GM21367 (cell line): ENCODE measurements around the gene CD40.
"Not testable (repeated sequence)": the region's sequence is repeated elsewhere in the genome, so short reads cannot be mapped to it uniquely, and the experiment has no call there.

Experiments
- ATAC-seq: cut with Tn5 transposase; IDR thresholded peaks from one replicate; pipeline ENCODE4 v1.9.1; 2021; ENCODE audit not compliant: unreplicated experiment

CD40 gene

DNA sequence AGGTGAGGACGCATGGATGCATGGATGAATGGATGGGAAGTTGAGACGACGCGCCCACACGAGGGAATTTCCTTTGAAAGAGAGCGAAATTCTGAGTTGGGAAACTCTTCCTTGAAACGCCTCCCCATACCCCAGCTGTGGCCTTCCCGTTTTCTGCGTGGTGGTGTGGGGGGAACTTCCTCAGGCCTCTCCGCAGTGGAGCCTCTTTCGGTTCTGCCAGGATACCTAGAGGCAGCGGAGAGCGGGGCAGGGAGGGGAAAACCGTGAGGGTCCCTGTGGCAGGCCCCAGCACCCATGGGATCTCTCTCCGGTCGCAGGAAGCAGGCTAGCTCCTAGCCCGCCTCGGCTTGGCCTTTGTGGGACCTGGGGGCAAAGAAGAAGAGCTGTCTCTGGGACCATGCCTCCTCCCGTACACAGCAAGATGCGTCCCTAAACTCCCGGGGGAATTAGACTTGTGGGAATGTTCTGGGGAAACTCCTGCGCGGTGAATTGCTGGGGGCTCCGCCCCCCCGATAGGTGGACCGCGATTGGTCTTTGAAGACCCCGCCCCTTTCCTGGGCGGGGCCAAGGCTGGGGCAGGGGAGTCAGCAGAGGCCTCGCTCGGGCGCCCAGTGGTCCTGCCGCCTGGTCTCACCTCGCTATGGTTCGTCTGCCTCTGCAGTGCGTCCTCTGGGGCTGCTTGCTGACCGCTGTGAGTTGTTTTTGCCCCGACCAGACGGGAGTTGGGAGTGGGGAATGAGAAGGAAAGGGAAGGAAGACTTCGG, at the start of gene CD40:
Gene CD40 (plus strand): TSS at position 611 of the 764 bp plus-strand sequence. CDS start 30 bp downstream, at position 641.
- peak; percentile 72 for ATAC-seq

DNA sequence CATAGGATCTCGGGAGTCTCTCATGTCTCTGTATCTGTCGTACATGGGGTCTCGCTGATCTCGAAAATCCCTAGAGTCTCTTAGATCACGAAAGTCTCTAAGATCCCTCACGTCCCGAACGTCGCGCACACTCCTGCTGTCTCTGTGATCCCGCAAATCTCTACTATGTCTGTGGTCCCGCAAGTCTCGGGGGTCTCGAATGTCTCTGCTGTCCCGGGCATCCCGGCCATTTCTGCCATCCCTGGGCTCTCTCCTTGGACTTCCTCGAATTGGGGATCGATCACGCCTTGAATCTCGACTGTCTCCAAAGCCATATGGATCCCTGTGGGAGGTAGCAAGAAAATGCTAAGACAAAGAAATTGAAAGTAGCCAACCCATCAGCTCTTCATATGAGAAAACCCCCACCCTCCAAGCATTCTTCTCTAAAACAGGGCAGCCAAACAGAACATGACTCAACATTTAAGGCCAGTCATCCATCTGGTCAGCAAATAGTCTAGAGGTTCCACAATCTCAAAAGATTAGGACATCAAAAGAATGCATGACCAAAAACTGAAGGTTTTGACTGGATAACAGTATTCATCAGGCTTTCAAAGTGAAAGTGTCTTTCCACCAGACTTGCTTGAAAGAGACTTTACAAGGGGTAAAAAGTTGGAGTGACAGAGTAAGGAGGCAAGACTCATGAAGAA, 47.8 kb upstream of the CD40 start:
- no peak for ATAC-seq

DNA sequence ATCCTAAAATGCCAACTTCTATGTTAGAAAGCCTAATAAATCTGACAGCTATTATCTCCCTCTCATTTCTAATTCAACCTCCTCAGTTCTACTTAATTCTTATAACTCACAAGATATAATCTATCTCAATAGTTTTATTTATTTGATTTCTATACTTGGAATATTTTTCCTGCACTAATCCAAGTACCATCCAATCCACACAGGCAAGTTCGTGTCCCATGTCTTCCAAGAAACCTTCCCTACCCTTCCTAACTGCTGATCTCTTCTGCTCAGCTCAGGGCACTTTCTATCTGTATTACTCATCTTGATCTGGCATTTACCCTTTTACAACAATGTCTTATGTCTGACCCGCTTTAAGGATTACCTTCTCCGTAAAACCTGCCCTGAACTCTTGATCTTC, 46.5 kb upstream of the CD40 start:
- ATAC-seq, result no peak

DNA sequence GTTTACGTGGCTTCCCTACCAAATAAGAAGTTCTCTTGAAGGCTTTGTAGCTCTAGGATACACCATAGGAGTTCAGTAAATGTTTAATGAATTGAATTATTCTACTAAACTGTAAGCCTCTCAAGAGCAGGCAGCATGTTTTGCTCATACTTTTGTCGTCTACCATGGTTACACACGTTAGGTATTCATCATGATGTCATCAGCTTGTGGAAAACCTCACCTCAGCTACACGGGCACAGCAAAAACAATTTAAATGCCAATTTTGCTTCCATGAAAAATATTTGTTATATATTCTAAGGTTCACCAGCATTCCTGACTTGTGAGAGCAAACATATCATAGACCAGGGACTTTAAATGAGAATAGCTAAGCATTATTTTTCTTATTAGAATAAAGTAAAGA, 45.1 kb upstream of the CD40 start:
- no peak for ATAC-seq

DNA sequence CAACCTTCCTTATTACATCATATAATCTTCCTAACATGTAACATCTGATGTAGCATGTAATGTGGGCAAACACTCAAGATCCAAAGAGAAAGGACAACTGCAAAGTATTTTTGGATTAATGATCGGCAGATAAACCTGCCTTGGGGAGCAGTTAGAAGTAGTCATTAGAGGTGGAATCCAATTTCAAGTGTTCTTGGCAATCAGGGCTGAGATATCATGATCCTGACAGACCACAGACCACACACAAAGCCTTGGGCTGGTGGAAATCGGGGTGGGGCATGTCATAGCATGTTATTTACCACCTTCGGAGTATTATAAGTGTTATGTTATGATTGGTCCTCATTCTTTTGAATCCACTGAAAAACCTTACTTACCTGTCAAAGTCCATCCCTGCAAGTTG, 44.7 kb upstream of the CD40 start:
- no peak for ATAC-seq

DNA sequence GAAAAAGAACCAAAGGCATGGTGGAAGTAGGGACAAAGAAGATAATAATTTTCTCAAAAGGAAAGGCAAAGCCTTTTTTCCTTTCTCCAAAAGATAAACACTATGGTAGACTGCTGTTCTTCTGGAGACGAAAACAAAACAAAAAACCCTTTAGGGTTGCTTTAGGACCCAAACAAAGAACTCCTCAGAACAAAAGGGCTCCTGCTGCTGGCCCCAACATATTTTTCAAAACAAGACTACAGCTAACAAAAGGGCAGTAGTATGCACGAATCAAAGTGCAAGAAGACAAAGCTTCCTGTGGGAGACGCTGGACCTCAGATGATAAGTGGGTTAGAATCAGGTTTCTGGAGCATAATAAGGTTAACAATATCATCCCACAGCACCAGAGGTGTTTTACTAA, 44.1 kb upstream of the CD40 start:
- ATAC-seq, result no peak

DNA sequence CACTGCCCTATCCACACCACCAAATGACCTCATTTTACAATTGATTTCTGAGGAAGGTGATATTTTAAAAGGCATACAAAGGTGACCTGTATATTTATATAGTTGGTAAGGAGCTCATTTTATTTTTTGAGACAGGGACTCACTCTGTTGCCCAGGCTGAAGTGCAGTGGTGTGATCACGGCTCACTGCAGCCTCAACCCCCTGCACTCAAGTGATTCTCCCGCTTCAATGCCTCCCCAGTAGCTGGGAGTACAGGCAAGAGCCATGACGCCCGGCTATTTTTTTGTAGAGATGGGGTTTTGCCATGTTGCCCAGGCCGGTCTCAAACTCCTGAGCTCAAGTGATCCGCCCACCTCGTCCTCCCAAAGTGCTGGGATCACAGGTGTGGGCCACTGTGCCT, 41.3 kb upstream of the CD40 start:
- ATAC-seq, result no peak

DNA sequence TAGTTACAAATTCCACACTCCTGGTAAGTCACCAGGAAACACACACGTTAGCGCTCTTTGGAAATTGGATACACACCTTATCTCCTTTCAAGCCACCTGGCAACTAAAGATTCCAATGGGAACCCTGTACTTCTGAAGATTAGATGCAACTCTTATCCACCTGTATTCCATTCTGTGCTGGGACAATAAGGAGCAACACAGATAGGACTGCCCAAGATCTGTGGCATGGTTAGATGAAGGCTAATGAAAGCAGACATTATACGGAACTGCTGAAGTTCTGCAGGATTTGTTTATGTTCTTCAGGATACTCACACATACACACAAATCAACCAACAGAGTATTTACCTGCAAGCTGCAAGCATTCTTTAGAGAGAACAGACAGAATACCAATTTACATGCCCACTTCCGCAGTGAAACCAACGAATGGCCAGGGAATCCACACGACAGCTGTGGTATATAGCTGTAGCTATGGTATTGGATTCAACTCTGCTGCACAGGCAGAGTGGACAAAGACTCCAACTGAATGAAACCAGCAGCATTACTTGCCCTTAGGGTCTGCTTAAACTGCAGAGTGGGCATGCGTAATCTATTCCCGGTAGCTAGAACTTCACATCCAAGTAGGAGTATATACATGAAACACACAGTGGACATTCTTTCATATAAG, 40.3 kb upstream of the CD40 start:
- ATAC-seq, result no peak

DNA sequence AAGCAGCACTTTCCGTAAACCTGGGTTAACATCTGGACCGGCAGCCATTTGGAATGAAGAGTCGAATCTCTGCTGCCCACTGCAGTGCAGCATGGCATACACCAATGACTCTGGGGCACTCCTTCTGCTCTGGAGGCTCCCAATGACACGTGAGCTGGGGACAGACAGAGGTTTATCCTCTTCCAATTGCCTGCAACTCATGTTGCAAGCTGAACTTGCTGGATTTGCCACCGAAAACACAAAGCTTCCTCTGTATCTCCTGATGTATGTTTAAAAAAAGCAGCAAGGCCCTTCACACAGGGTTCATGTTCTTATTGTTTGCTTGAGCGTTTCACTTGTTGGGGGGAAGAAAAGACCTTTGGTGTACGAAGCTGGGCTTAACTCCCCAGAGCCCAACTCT, 39.2 kb upstream of the CD40 start:
- ATAC-seq, result no peak

DNA sequence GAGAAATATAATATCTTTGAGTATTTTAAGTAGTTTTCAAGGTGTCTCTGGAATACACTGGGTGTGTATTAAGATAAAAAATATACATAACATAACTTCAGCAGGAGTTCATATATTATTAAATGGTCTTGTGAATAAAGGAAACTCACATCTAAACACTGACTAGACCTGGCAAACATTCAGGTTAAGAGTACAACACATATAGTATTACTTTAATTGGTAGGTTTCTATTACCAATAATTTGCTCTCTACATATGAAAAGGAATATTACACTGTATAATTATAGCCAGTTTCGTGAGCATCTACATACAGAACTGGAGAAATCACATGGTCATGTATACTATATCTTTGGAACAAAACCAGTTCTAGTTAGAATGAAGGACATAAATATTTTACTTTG, 37.0 kb upstream of the CD40 start:
- no peak for ATAC-seq

DNA sequence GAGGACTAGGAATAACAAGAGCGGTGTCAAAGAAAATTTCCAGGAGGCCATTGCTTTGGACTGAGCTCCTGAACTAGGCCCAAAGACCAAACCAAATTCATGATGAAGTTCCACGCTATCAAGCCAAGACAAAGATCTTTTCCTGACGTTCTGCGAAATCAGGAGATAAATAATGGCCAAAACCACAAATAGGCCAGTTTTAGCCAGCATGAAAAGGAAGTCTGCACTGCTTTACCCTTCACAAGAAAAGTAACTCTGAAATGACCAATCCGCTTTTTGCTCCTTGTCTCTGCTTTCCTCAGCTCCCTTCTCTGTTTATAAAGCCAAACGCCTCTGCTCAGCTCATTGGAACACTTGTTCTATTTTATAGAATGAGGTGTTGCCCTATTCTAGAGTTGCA, 35.0 kb upstream of the CD40 start:
- ATAC-seq, result no peak

DNA sequence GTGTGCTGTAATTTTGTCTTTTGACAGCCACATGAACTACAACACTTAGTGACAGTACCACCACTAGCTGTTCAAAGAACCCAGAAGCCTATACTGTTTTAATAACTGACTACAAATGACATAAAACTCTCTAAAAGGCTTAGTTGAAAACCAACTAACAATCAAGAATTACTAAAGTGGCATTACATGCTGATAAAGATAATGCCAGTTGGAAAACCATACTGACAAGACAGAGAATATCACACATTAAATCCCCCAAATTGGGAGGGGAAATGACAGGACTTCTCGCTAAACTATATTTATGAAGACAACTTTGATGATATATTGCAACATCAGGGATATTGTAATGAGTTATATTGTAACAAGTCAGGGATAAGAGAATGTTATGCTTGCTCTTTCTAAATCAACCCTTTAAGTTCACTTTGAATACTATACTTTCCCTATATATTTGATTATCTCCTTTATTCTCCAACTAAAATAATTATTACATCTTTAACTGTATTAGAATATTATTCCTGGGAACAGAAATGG, 34.5 kb upstream of the CD40 start:
- no peak for ATAC-seq

DNA sequence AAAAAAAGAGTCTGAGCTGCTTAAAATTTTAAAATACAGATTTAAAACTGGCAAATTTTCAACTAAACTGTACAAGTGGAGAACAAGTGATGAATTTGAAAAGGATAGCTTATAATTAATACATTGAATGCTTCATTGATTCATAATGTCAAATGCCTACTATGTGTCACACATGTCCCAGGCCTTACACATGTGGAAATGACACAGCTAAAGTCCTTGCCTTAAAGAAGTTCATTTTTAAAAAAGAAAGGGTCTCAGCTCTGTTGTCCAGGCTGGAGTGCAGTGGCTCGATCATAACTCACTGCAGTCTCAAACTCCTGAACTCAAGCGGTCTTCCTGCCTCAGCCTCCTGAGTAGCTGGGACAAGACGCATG, 33.3 kb upstream of the CD40 start:
- no peak for ATAC-seq

DNA sequence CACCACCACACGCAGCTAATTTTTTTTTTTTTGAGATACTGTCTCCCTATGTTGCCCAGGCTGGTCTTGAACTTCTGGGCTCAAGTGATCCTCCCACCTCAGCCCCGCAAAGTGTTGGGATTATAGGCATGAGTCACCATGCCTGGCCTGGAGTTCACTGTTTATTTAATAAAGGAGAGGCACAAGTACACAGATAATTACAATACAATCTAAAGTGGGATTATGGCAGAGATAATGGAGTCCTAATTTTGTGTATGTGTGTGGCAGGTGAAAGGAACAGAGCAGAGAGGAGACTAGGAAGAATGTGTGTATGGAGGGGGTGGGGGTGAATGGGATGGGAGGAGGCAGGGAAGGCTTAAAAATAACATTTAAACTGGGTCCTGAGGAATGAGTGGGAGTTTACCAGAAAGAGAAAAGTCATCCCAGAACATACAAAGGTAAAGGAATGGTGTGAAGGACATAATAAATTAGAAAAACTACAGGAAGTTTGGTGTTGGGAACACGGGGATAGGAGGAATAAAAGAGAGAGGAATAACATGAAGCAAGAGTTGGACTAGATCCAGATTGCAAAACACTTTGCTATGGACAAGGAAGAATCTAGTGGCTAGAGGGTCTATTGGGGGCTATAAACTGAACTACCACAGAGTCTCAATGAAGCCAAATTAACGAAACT, 32.8 kb upstream of the CD40 start:
- no peak for ATAC-seq

DNA sequence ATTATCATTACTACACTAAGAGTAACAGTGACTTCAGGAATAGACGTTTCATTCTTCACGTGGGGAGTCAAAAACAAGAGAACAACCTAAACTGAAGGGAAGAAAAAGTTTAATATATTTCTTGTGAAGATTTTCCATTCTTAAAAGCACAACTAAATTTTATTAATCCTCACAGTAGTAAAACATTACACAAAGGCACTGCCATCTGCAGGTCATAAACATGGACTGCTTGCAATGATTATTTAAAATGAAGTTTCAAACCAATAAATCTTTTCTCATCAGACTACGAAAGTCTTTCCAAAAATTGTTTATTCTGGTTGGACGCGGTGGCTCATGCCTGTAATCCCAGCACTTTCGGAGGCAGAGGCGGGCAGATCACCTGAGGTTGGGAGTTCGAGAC, 31.0 kb upstream of the CD40 start:
- no peak for ATAC-seq

DNA sequence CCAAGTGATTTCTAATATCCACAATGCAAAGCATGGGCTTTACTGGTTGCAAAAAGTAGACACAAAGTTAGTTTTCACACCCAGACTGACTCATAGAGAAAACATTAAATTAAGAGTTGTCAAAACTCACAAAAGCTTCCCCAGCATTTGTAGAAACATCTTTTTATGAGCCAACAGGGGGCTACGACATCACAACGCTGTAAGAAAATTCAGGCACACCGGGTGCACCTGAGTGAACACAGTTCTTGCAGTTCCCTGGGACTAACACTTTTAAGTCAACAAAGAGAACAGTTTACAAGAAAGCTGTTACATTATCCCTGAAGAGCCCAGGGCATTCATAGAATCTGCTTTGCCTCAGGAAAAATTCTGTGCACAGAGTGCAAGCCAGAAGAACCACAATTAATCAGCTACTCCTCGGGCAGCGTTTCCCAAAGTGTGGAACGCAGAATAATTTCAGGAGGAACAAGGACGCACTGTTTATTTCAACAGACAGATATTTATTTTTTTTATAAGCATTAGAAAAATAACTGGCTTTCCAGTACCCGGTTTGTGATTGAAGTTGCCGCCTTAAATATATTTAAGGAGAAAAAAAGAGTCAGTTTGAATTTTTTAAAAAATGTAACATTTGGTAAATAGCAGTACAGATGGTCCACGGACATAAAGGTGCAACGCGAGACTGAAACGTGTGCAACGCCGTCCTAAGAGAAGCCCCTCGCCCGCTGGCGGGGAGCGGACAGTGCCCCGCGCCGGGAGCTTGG, 29.5 kb upstream of the CD40 start:
- ATAC-seq, result no peak

DNA sequence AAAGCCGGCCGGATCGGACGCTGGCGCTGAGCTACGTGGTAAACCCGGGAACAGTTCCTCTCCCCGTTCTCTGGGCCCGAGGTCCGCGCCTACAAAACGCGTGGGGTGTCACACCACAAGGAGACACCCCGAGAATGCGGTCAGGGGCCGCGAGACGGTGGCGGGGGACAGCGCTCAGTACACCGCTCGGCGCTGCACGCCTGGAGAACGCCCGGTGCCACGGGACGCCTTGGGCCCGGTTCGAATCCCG, 29.0 kb upstream of the CD40 start:
- peak; percentile 29 for ATAC-seq

DNA sequence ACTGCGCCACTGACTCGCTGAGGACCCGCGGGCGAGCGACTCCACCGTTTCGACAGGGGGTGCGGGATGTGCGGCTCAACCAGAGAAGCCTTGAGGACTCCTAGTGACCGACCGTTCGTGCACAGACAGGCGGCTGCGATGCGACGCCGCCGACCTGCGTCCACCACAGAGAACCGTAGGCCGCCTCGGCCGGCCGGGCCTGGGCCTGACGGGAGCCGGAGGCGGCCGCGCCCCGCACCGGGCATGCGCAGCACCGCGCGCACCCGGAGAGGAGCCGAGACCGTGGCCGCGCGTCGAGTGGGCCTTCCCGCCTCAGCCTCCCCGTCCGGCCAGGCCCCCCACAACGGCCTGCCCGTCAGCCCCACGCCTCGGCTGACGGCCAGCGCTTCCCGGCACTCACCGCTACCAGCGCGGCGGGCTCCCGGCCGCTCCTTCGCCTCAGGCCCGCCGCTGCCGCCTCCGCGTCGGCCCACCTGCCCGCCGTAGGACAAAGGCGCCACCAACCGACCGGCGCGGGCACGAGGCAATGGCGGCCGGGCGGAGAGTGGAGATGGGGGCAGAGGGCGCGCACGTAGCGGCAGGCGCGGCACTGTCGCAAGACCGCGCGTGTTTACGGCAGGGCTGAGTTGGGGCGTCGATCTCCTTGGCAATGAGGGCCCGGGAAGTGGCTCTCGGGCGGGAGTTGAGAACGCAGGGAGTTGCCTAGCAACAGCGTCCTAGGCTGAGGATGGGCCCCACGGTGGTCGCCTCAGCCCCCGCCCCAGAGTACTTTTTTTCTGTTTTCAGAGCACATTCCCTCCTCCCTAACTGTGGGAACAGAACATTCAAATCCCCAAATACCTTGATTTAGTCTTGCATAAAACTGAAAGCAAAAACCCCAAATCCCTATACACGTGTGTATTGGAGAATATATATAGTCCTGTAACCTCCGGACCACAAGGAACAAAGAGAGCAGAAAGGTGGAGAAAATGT, 28.4 kb upstream of the CD40 start, which contains the start of gene NCOA5:
Gene NCOA5 (minus strand): TSS at position 546 of the 972 bp plus-strand sequence. CDS start 10,538 bp downstream, outside the sequence.
- ATAC-seq, result peak; percentile 66

DNA sequence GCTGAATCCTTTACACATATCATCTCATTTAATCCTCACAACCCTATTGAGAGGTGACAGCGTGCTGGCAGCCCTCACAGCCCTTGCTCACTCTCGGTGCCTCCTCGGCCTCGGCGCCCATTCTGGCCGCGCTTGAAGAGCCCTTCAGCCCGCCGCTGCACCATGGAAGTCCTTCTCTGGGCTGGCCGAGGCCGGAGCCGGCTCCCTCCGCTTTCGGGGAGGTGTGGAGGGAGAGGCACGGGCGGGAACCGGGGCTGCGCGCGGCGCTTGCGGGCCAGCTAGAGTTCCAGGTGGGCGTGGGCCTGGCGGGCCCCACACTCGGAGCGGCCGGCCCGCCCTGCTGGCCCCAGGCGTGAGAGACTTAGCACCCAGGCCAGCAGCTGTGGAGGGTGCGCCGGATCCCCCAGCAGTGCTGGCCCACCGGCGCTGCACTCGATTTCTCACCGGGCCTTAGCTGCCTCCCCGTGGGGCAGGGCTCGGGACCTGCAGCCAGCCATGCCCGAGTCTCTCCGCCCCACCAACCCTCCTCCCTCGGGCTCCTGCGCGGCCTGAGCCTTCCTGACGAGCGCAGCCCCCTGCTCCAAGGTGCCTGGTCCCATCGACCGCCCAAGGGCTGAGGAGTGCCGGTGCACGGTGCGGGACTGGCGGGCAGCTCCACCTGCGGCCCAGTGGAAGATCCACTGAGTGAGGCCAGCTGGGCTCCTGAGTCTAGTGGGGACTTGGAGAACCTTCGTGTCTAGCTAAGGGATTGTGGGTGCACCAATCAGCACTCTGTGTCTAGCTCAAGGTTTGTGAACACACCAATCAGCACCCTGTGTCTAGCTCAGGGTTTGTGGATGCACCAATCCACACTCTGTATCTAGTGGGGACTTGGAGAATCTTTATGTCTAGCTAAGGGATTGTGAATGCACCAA, 26.2 kb upstream of the CD40 start:
- ATAC-seq, result not testable (repeated sequence)
